ENCODE measurements around the gene OGDH.

DNA sequence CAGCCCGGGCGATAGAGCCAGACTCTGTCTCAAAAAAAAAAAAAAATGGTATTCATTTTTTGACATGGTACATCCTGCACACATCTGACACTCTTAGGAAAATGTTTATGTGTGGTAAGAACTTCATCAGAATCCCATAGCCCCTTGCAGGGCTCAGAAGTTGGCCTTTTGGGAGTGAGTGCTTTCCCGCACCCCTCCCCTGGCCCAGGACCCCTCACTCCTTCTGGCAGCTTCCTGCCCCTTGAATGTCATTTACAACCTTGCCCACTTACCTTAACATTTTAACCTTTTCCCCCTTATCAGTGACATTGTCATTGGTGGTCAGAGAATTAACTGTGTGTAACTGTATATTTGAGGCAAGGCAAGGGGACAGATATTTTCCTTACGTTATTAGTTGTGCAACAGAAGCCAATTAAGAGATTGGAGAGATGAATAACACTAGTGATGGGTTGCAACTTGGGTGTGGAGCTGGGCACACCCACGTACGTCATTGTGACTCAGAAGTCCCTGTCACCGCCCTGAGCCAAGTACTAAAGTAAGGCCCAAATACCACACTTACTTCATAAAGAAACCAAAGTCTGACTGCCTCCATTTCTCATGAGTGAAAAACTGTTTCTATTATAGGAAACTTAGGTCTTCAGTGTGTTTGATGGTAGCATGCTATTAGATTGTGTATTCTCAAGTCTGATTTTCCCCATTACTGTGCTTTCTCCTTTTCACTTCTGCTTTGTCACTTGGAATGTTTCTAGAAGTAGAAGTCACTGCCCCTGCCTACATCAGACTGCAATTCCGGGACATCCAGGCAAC, 31.6 kb downstream of the OGDH start:
- TF ChIP-seq, protein P1, sequence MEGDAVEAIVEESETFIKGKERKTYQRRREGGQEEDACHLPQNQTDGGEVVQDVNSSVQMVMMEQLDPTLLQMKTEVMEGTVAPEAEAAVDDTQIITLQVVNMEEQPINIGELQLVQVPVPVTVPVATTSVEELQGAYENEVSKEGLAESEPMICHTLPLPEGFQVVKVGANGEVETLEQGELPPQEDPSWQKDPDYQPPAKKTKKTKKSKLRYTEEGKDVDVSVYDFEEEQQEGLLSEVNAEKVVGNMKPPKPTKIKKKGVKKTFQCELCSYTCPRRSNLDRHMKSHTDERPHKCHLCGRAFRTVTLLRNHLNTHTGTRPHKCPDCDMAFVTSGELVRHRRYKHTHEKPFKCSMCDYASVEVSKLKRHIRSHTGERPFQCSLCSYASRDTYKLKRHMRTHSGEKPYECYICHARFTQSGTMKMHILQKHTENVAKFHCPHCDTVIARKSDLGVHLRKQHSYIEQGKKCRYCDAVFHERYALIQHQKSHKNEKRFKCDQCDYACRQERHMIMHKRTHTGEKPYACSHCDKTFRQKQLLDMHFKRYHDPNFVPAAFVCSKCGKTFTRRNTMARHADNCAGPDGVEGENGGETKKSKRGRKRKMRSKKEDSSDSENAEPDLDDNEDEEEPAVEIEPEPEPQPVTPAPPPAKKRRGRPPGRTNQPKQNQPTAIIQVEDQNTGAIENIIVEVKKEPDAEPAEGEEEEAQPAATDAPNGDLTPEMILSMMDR (IDR thresholded peaks at IDR 0.05 in 2 of 3, conservative IDR thresholded peaks at IDR 0.05 in 1 of 3; ENCODE audit: control insufficient read depth in 2 of 3, extremely low read depth in 1 of 3, insufficient read depth in 1 of 3, low read depth in 3 of 3, low read length in 3 of 3), result no peak
- peak; percentile 38; the same call in 1 of the 2 replicates for TF ChIP-seq CHD2 (IDR thresholded peaks at IDR 0.05; ENCODE audit: borderline replicate concordance, low read depth, low read length)
- TF ChIP-seq, protein P2, sequence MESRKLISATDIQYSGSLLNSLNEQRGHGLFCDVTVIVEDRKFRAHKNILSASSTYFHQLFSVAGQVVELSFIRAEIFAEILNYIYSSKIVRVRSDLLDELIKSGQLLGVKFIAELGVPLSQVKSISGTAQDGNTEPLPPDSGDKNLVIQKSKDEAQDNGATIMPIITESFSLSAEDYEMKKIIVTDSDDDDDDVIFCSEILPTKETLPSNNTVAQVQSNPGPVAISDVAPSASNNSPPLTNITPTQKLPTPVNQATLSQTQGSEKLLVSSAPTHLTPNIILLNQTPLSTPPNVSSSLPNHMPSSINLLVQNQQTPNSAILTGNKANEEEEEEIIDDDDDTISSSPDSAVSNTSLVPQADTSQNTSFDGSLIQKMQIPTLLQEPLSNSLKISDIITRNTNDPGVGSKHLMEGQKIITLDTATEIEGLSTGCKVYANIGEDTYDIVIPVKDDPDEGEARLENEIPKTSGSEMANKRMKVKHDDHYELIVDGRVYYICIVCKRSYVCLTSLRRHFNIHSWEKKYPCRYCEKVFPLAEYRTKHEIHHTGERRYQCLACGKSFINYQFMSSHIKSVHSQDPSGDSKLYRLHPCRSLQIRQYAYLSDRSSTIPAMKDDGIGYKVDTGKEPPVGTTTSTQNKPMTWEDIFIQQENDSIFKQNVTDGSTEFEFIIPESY (IDR thresholded peaks at IDR 0.05), result no peak
- TF ChIP-seq EP300 (IDR thresholded peaks at IDR 0.05; ENCODE audit: borderline replicate concordance in 1 of 2, control insufficient read depth in 1 of 2, low read depth in 2 of 2, low read length in 2 of 2), result peak; percentile 89 to 95; a peak in 3 of 4 replicates
- TF ChIP-seq SKIL (IDR thresholded peaks at IDR 0.05; ENCODE audit: low read depth, poor library complexity, severe bottlenecking), result peak; percentile 96
- peak in 1 of 2 experiments; percentile 69; a peak in 2 of 4 replicates for TF ChIP-seq ETV6 (conservative IDR thresholded peaks at IDR 0.05 in 1 of 2, IDR thresholded peaks at IDR 0.05 in 1 of 2; ENCODE audit: borderline replicate concordance in 1 of 2, low read depth in 1 of 2)
- TF ChIP-seq, protein P3, sequence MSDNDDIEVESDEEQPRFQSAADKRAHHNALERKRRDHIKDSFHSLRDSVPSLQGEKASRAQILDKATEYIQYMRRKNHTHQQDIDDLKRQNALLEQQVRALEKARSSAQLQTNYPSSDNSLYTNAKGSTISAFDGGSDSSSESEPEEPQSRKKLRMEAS (IDR thresholded peaks at IDR 0.05; ENCODE audit: low read depth, low read length), result 0 out of 2 replicates have a peak, but pooled peaks have one; percentile 41
- no peak for TF ChIP-seq POLR2AphosphoS2 (IDR thresholded peaks at IDR 0.05; ENCODE audit: low read depth, low read length)
- TF ChIP-seq POLR2A (IDR thresholded peaks at IDR 0.05; ENCODE audit: low read depth, low read length), result no peak; the same call in 1 of the 2 replicates
- no peak for TF ChIP-seq KAT2A (conservative IDR thresholded peaks at IDR 0.05; ENCODE audit: control insufficient read depth, low read depth, low read length)
- no peak for TF ChIP-seq EGR1 (IDR thresholded peaks at IDR 0.05; ENCODE audit: borderline replicate concordance in 1 of 2, low read depth in 2 of 2, low read length in 2 of 2)
- TF ChIP-seq EZH2 (IDR thresholded peaks at IDR 0.05; ENCODE audit: borderline replicate concordance, control insufficient read depth, low read depth, low read length), result no peak
- no peak for TF ChIP-seq CHD1 (IDR thresholded peaks at IDR 0.05; ENCODE audit: low read depth, low read length)
